Measurements from ENCODE around the gene SLC2A4.

DNA sequence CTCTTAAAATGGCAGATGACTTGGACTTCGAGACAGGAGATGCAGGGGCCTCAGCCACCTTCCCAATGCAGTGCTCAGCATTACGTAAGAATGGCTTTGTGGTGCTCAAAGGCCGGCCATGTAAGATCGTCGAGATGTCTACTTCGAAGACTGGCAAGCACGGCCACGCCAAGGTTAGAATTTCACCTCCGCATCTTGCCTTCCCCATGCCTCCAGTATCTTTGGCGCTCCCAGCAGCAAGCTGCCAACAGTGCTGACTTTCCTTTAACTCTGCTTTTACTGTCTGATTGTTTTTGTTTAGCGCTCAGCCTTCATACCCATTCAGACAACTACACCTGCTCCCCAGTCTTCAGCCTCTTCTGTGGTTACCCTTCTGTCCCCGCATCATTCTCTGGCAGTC, 28.1 kb downstream of the SLC2A4 start:
- TF ChIP-seq, protein P1, sequence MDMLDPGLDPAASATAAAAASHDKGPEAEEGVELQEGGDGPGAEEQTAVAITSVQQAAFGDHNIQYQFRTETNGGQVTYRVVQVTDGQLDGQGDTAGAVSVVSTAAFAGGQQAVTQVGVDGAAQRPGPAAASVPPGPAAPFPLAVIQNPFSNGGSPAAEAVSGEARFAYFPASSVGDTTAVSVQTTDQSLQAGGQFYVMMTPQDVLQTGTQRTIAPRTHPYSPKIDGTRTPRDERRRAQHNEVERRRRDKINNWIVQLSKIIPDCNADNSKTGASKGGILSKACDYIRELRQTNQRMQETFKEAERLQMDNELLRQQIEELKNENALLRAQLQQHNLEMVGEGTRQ (IDR thresholded peaks at IDR 0.05; ENCODE audit: low read depth, low read length): no peak
- TF ChIP-seq CTCF (conservative IDR thresholded peaks at IDR 0.05; ENCODE audit: low read depth, low read length) (no peak), RFX5 (IDR thresholded peaks at IDR 0.05; ENCODE audit: low read depth, low read length) (no peak), MAZ (IDR thresholded peaks at IDR 0.05; ENCODE audit: borderline replicate concordance, low read depth, low read length) (no peak)

Data from IMR-90 (cell line).